Muscle layer of duodenum (tissue), 2 donors: ENCODE results near the gene NRSN2.
A peak's percentile ranks its signal among the peaks of the same experiment; 100 is the strongest.
"Not testable (repeated sequence)": the region's sequence is repeated elsewhere in the genome, so short reads cannot be mapped to it uniquely, and the experiment has no call there.

Experiments used
- H3K27ac ChIP-seq: one replicate; pipeline ENCODE4 v1.7.0; 2013; ENCODE audit warnings: mild to moderate bottlenecking, low read length
- H3K27me3 ChIP-seq: one replicate; pipeline ENCODE4 v1.7.0; 2013; ENCODE audit warnings: low read depth, mild to moderate bottlenecking, control low read depth, low read length
- H3K36me3 ChIP-seq, 2 donors: one replicate each; pipeline ENCODE4 v1.7.0; 2013; ENCODE audit warnings: low read length in 2 of 2, control low read depth in 1 of 2, mild to moderate bottlenecking in 1 of 2; ENCODE audit not compliant: insufficient read depth in 2 of 2, control insufficient read depth in 1 of 2
- H3K4me1 ChIP-seq, 2 donors: one replicate each; pipeline ENCODE4 v1.7.0; 2013; ENCODE audit warnings: low read length in 2 of 2, mild to moderate bottlenecking in 2 of 2, control low read depth in 1 of 2, moderate library complexity in 1 of 2; ENCODE audit not compliant: insufficient read depth in 2 of 2, control insufficient read depth in 1 of 2
- H3K4me3 ChIP-seq, 2 donors: one replicate each; pipeline ENCODE4 v1.7.0; 2013; ENCODE audit warnings: low read length in 2 of 2, low read depth in 1 of 2, mild to moderate bottlenecking in 1 of 2
- H3K9me3 ChIP-seq, 2 donors: one replicate each; pipeline ENCODE4 v1.7.0; 2013; ENCODE audit warnings: low read length in 2 of 2, control low read depth in 1 of 2, mild to moderate bottlenecking in 1 of 2; ENCODE audit not compliant: control insufficient read depth in 1 of 2
- donor health status: healthy.

Gene NRSN2

GRCh38 chr20:346033-346639 lies 775 bp upstream of the NRSN2 start:
- Histone ChIP-seq H3K27ac (peak overlapping the region; percentile 73), H3K4me3 (peak overlapping the region; percentile 80 to 81), H3K36me3 (peaks cover 4 to 12% of the 10 kb centered on the region in 2 donors)

DNA sequence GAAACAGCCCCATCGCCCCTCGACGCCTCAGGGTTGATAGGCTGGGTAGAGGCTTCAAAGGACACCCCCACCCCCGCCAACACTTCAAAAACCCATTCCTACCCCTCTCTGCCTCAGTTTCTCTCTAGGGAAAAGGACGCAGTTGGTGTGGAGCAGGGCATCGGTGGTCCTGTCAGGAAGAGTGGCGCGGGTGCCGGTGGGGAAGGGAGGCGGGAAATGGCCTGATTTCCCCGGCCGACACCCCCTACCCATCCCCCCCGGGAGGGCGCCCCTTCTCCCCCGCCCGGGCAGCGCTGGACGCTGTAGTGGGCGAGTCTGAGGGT lies 367 bp downstream of the NRSN2 start:
- peaks cover 4 to 15% of the 10 kb centered on the region in 2 donors for H3K36me3 ChIP-seq
- peaks cover 0 to 22% of the 10 kb centered on the region in 2 donors for H3K4me1 ChIP-seq
- H3K4me3 ChIP-seq, result peak overlapping the region; percentile 80 to 81
- no peaks in the 10 kb centered on the region for H3K27me3 ChIP-seq
- peak overlapping the region; percentile 72 for H3K27ac ChIP-seq
- H3K9me3 ChIP-seq, result no peaks in the 10 kb centered on the region

More at GRCh38 chr20:346033-346639, 775 bp upstream of the NRSN2 start:
- Histone ChIP-seq H3K4me1 (peaks cover 0 to 22% of the 10 kb centered on the region in 2 donors), H3K9me3 (no peaks in the 10 kb centered on the region), H3K27me3 (no peaks in the 10 kb centered on the region)

GRCh38 chr20:347640-348484 lies 951 bp downstream of the NRSN2 start:
- Histone ChIP-seq H3K4me1 (peaks cover 0 to 22% of the 10 kb centered on the region in 2 donors), H3K36me3 (peaks cover 4 to 19% of the 10 kb centered on the region in 2 donors), H3K9me3 (no peaks in the 10 kb centered on the region), H3K27ac (peak overlapping the region; percentile 79), H3K27me3 (no peaks in the 10 kb centered on the region), H3K4me3 (peak overlapping the region; percentile 80 to 81)

DNA sequence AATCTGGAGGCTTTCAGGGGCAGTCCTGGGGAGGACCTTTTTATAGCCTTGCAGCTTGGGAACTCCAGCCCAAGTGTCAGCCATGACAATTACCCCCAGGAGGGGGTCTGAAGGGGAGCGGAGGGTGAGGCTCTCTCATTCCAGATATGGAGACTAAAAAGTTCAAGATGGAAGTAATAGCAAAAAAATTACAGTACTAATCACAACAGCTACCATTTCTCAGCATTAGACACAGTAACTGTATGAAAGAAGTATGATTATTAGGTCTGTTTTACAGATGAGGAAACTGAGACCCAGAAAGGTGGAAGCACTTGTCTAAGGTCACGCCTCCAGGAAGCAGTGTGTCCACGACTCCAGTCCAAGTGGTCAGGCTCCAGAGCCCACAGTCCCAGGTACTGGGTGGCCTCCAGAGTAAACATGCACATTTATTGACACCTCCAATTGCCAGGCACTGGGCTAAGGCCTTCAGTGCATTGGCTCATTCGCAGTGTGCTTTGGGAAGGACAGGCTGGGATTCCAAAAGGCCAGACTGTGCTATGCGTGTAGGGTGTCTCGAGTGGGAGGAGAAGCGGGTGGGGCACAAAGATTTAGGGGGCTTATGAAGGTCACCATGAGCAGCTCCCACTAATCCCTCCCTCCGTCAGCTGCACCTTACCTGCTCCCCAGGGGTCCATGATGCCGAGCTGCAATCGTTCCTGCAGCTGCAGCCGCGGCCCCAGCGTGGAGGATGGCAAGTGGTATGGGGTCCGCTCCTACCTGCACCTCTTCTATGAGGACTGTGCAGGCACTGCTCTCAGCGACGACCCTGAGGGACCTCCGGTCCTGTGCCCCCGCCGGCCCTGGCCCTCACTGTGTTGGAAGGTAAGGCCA lies 2.3 kb downstream of the NRSN2 start:
- Histone ChIP-seq H3K4me1 (peaks cover 0 to 23% of the 10 kb centered on the region in 2 donors), H3K27ac (no peak overlapping the region), H3K27me3 (no peaks in the 10 kb centered on the region), H3K4me3 (peak overlapping the region in 1 of 2 donors; percentile 80), H3K36me3 (peaks cover 4 to 26% of the 10 kb centered on the region in 2 donors), H3K9me3 (no peaks in the 10 kb centered on the region)

DNA sequence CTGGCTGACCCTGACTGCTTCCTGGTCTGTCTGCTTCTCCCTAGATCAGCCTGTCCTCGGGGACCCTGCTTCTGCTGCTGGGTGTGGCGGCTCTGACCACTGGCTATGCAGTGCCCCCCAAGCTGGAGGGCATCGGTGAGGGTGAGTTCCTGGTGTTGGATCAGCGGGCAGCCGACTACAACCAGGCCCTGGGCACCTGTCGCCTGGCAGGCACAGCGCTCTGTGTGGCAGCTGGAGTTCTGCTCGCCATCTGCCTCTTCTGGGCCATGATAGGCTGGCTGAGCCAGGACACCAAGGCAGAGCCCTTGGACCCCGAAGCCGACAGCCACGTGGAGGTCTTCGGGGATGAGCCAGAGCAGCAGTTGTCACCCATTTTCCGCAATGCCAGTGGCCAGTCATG lies 6.3 kb downstream of the NRSN2 start:
- Histone ChIP-seq H3K27ac (no peak overlapping the region), H3K4me3 (no peak overlapping the region), H3K4me1 (peaks cover 0 to 13% of the 10 kb centered on the region in 2 donors), H3K27me3 (no peaks in the 10 kb centered on the region), H3K9me3 (no peaks in the 10 kb centered on the region), H3K36me3 (peaks cover 0 to 19% of the 10 kb centered on the region in 2 donors)

DNA sequence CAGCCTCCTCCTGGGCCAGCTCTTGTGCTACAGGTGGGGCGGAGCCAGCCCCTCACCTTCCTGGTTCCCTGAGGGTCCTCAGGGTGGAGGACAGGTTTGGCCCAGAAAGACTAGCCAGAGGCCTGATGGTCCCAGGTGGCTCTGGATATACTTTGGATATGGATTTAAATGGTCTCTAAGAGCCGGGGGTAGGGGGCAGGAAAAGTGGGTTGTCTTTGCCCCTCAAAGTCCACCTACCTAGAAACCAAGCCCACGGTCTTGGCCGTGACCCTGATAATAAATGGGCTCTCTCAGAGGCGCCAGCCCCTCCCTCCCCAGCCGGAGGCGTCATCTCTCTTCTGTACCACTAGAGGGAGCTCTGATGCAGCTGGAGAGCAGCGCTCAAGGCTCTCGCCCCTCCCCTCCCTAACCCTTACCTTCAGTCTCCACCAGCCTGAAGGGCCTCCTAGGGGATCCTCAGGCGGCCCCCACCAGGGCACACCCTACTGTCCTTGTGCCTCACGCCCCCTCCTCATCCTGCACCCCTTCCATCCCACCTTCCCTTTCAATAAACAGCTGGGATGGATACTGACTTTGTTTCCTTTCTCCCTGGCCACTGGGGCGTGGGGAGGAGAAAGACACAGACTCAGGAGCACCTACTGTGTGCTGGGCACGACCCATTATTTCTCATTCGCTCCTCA lies 7.5 kb downstream of the NRSN2 start:
- Histone ChIP-seq H3K36me3 (peaks cover 0 to 19% of the 10 kb centered on the region in 2 donors), H3K9me3 (no peaks in the 10 kb centered on the region), H3K27me3 (no peaks in the 10 kb centered on the region), H3K4me1 (peaks cover 0 to 6% of the 10 kb centered on the region in 2 donors), H3K27ac (no peak overlapping the region), H3K4me3 (no peak overlapping the region)

GRCh38 chr20:356154-356553 lies 9.2 kb downstream of the NRSN2 start:
- not testable (repeated sequence) for H3K4me1 ChIP-seq, H3K9me3 ChIP-seq, H3K4me3 ChIP-seq, H3K27me3 ChIP-seq, H3K27ac ChIP-seq
- peaks cover 0 to 13% of the 10 kb centered on the region in 2 donors for H3K36me3 ChIP-seq

DNA sequence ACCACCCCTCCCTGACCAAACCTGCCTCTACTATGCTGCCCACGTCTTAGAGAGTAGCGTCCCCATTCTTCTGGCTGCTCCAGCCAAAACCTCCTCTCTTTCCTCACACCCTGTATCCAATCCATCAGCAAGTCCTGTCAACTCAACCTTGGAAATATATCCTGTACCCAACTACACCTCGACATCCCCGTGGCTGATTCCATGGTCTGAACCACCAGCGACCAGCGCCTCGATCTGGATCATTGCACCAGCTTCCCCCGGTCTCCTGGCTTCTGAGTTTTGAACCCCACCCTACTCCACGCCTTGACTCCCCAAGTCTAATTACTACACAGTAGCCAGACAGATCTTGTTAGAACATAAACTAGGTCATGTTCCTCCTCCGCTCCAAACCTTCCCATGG lies 9.8 kb downstream of the NRSN2 start:
- H3K4me1 ChIP-seq, result peaks cover 0 to 6% of the 10 kb centered on the region in 2 donors
- no peak overlapping the region for H3K4me3 ChIP-seq
- no peaks in the 10 kb centered on the region for H3K9me3 ChIP-seq
- H3K27me3 ChIP-seq, result no peaks in the 10 kb centered on the region
- H3K36me3 ChIP-seq, result peaks cover 0 to 11% of the 10 kb centered on the region in 2 donors
- no peak overlapping the region for H3K27ac ChIP-seq

- Histone ChIP-seq H3K27me3 (no peaks in the 10 kb centered on the region), H3K9me3 (no peaks in the 10 kb centered on the region), H3K4me3 (no peak overlapping the region), H3K27ac (no peak overlapping the region), H3K4me1 (peaks cover 0 to 11% of the 10 kb centered on the region in 2 donors), H3K36me3 (no peaks in the 10 kb centered on the region)
Measured at GRCh38 chr20:358891-359555, 12.1 kb downstream of the NRSN2 start.

DNA sequence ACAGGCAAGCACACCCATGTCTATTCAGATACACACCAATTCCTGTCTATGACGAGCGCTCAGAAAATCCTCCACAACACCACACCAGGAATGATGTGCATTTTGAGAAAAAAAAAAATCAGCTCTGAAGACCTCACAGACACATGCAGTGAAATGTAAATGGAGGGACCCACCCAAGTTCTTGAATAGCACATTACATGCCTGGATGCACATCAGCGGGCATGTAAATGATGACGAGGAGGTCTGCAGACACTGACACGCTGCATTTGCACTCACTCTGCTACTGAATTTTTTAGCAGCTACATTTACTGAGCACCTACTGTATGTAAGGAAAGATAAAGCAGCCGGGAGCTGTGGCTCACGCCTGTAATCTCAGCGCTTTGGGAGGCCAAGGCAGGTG lies 14.7 kb downstream of the NRSN2 start:
- no peak overlapping the region for H3K27ac ChIP-seq
- H3K36me3 ChIP-seq, result no peaks in the 10 kb centered on the region
- no peak overlapping the region for H3K4me3 ChIP-seq
- peaks cover 0 to 5% of the 10 kb centered on the region in 2 donors for H3K4me1 ChIP-seq
- H3K9me3 ChIP-seq, result no peaks in the 10 kb centered on the region
- H3K27me3 ChIP-seq, result no peaks in the 10 kb centered on the region
